Stimulated activated CD4-positive, alpha-beta T cell treated with anti-CD3 and anti-CD28 coated beads, Interleukin-12 subunit alpha, Interleukin-12 subunit beta, amount 100 ng/mL, for 48 hours (primary cell): Measurements from ENCODE around the gene C11orf52.
A peak's percentile ranks its signal among the peaks of the same experiment; 100 is the strongest.

Experiments used
- DNase-seq, 3 donors: peaks; one replicate each; pipeline ENCODE4 v3.0.0-alpha.2; 2020; ENCODE audit warnings: low read depth in 2 of 3, low spot score in 1 of 3

Gene C11orf52

GRCh38 chr11:111937844-111938243, 19.1 kb downstream of the C11orf52 start:
- DNase-seq, result no peak

GRCh38 chr11:111938687-111939160, 20.0 kb downstream of the C11orf52 start:
- peak in 1 of 3 donors; percentile 19 for DNase-seq

- no peak for DNase-seq
These were observed 21.3 kb downstream of the C11orf52 start for GRCh38 chr11:111939836-111940604.

- no peak for DNase-seq
These were observed 23.2 kb downstream of the C11orf52 start for GRCh38 chr11:111941963-111942362.

GRCh38 chr11:111942829-111943228, 24.1 kb downstream of the C11orf52 start:
- DNase-seq, result no peak

- no peak for DNase-seq
These were observed 25.4 kb downstream of the C11orf52 start for GRCh38 chr11:111944139-111944538.

GRCh38 chr11:111944651-111945051, 25.9 kb downstream of the C11orf52 start:
- no peak for DNase-seq

GRCh38 chr11:111945198-111945597, 26.5 kb downstream of the C11orf52 start:
- no peak for DNase-seq

GRCh38 chr11:111946499-111946898, 27.8 kb downstream of the C11orf52 start:
- no peak for DNase-seq

- DNase-seq, result no peak
These were observed 28.4 kb downstream of the C11orf52 start for GRCh38 chr11:111947143-111947542.

- no peak for DNase-seq
These were observed 31.1 kb downstream of the C11orf52 start for GRCh38 chr11:111949519-111950426.

GRCh38 chr11:111951565-111951964, 32.9 kb downstream of the C11orf52 start:
- no peak for DNase-seq

- DNase-seq, result no peak
These were observed 35.4 kb downstream of the C11orf52 start for GRCh38 chr11:111954154-111954553.

GRCh38 chr11:111957663-111958444, 39.1 kb downstream of the C11orf52 start:
- DNase-seq, result no peak

GRCh38 chr11:111960916-111961315, 42.2 kb downstream of the C11orf52 start:
- no peak for DNase-seq

GRCh38 chr11:111961389-111962300, 42.9 kb downstream of the C11orf52 start:
- DNase-seq, result no peak

GRCh38 chr11:111963931-111964340, 45.2 kb downstream of the C11orf52 start:
- peak in 1 of 3 donors; percentile 33 for DNase-seq

GRCh38 chr11:111966678-111967077, 48.0 kb downstream of the C11orf52 start:
- DNase-seq, result no peak

GRCh38 chr11:111967649-111968048, 48.9 kb downstream of the C11orf52 start:
- DNase-seq, result no peak

- no peak for DNase-seq
These were observed 50.6 kb downstream of the C11orf52 start for GRCh38 chr11:111969344-111969743.
